Measurements from ENCODE around the gene C21orf58.
A peak's percentile ranks its signal among the peaks of the same experiment; 100 is the strongest.

Gene C21orf58

GRCh38 chr21:46269466-46269865 lies 54.2 kb downstream of the C21orf58 start:
- H3K4me1 ChIP-seq (ENCODE audit: control insufficient read depth, insufficient read depth, low read length) = no peaks in the 10 kb centered on the region
- no peak overlapping the region for H3K27ac ChIP-seq (ENCODE audit: low read depth, low read length)
- H3K9ac ChIP-seq (ENCODE audit: low read length) = no peak overlapping the region
- peaks cover 97% of the 10 kb centered on the region for H3K36me3 ChIP-seq (ENCODE audit: control insufficient read depth, insufficient read depth, low read length)
- no peaks in the 10 kb centered on the region for H3K27me3 ChIP-seq (ENCODE audit: control insufficient read depth, insufficient read depth, low read length)
- no peak overlapping the region for H3K4me3 ChIP-seq (ENCODE audit: low read depth, low read length)
- H3K9me3 ChIP-seq (ENCODE audit: control insufficient read depth, insufficient read depth, low read depth, low read length) = no peaks in the 10 kb centered on the region

GRCh38 chr21:46268371-46268770 lies 55.3 kb downstream of the C21orf58 start:
- H3K27ac ChIP-seq (ENCODE audit: low read depth, low read length) = no peak overlapping the region
- H3K9me3 ChIP-seq (ENCODE audit: control insufficient read depth, insufficient read depth, low read depth, low read length) = no peaks in the 10 kb centered on the region
- H3K9ac ChIP-seq (ENCODE audit: low read length) = no peak overlapping the region
- H3K4me1 ChIP-seq (ENCODE audit: control insufficient read depth, insufficient read depth, low read length) = no peaks in the 10 kb centered on the region
- H3K36me3 ChIP-seq (ENCODE audit: control insufficient read depth, insufficient read depth, low read length) = peaks cover 97% of the 10 kb centered on the region
- H3K27me3 ChIP-seq (ENCODE audit: control insufficient read depth, insufficient read depth, low read length) = no peaks in the 10 kb centered on the region
- H3K4me3 ChIP-seq (ENCODE audit: low read depth, low read length) = no peak overlapping the region

- H3K36me3 ChIP-seq (ENCODE audit: control insufficient read depth, insufficient read depth, low read length) = peaks cover 90% of the 10 kb centered on the region
- no peak overlapping the region for H3K27ac ChIP-seq (ENCODE audit: low read depth, low read length)
- no peak overlapping the region for H3K4me3 ChIP-seq (ENCODE audit: low read depth, low read length)
- H3K9ac ChIP-seq (ENCODE audit: low read length) = no peak overlapping the region
- no peaks in the 10 kb centered on the region for H3K9me3 ChIP-seq (ENCODE audit: control insufficient read depth, insufficient read depth, low read depth, low read length)
- no peaks in the 10 kb centered on the region for H3K4me1 ChIP-seq (ENCODE audit: control insufficient read depth, insufficient read depth, low read length)
- H3K27me3 ChIP-seq (ENCODE audit: control insufficient read depth, insufficient read depth, low read length) = no peaks in the 10 kb centered on the region
Measured at GRCh38 chr21:46266946-46267345, 56.7 kb downstream of the C21orf58 start.

- H3K9ac ChIP-seq (ENCODE audit: low read length) = no peak overlapping the region
- no peak overlapping the region for H3K4me3 ChIP-seq (ENCODE audit: low read depth, low read length)
- no peaks in the 10 kb centered on the region for H3K27me3 ChIP-seq (ENCODE audit: control insufficient read depth, insufficient read depth, low read length)
- peaks cover 90% of the 10 kb centered on the region for H3K36me3 ChIP-seq (ENCODE audit: control insufficient read depth, insufficient read depth, low read length)
- H3K9me3 ChIP-seq (ENCODE audit: control insufficient read depth, insufficient read depth, low read depth, low read length) = no peaks in the 10 kb centered on the region
- 0 out of 2 replicates have a peak overlapping the region, but pooled peaks have one; percentile 6 for H3K27ac ChIP-seq (ENCODE audit: low read depth, low read length)
- no peaks in the 10 kb centered on the region for H3K4me1 ChIP-seq (ENCODE audit: control insufficient read depth, insufficient read depth, low read length)
Measured at GRCh38 chr21:46265736-46266525, 57.7 kb downstream of the C21orf58 start.

- H3K27ac ChIP-seq (ENCODE audit: low read depth, low read length) = no peak overlapping the region
- no peak overlapping the region for H3K4me3 ChIP-seq (ENCODE audit: low read depth, low read length)
- no peaks in the 10 kb centered on the region for H3K4me1 ChIP-seq (ENCODE audit: control insufficient read depth, insufficient read depth, low read length)
- H3K9ac ChIP-seq (ENCODE audit: low read length) = no peak overlapping the region
- H3K36me3 ChIP-seq (ENCODE audit: control insufficient read depth, insufficient read depth, low read length) = peaks cover 90% of the 10 kb centered on the region
- H3K27me3 ChIP-seq (ENCODE audit: control insufficient read depth, insufficient read depth, low read length) = no peaks in the 10 kb centered on the region
- H3K9me3 ChIP-seq (ENCODE audit: control insufficient read depth, insufficient read depth, low read depth, low read length) = no peaks in the 10 kb centered on the region
Measured at GRCh38 chr21:46264690-46265144, 59.0 kb downstream of the C21orf58 start.

GRCh38 chr21:46264046-46264689 lies 59.5 kb downstream of the C21orf58 start:
- peaks cover 87% of the 10 kb centered on the region for H3K36me3 ChIP-seq (ENCODE audit: control insufficient read depth, insufficient read depth, low read length)

GRCh38 chr21:46256501-46256994 lies 67.1 kb downstream of the C21orf58 start:
- no peak overlapping the region for H3K9ac ChIP-seq (ENCODE audit: low read length)

More at GRCh38 chr21:46264046-46264689, 59.5 kb downstream of the C21orf58 start:
- Histone ChIP-seq H3K27me3 (ENCODE audit: control insufficient read depth, insufficient read depth, low read length) (no peaks in the 10 kb centered on the region), H3K4me1 (ENCODE audit: control insufficient read depth, insufficient read depth, low read length) (no peaks in the 10 kb centered on the region), H3K4me3 (ENCODE audit: low read depth, low read length) (no peak overlapping the region), H3K9ac (ENCODE audit: low read length) (no peak overlapping the region), H3K9me3 (ENCODE audit: control insufficient read depth, insufficient read depth, low read depth, low read length) (no peaks in the 10 kb centered on the region), H3K27ac (ENCODE audit: low read depth, low read length) (no peak overlapping the region)

GRCh38 chr21:46255758-46256337 lies 67.8 kb downstream of the C21orf58 start:
- no peak overlapping the region for H3K27ac ChIP-seq (ENCODE audit: low read depth, low read length)
- no peak overlapping the region for H3K4me3 ChIP-seq (ENCODE audit: low read depth, low read length)
- no peaks in the 10 kb centered on the region for H3K9me3 ChIP-seq (ENCODE audit: control insufficient read depth, insufficient read depth, low read depth, low read length)
- no peak overlapping the region for H3K9ac ChIP-seq (ENCODE audit: low read length)
- H3K36me3 ChIP-seq (ENCODE audit: control insufficient read depth, insufficient read depth, low read length) = peaks cover 91% of the 10 kb centered on the region
- no peaks in the 10 kb centered on the region for H3K4me1 ChIP-seq (ENCODE audit: control insufficient read depth, insufficient read depth, low read length)
- no peaks in the 10 kb centered on the region for H3K27me3 ChIP-seq (ENCODE audit: control insufficient read depth, insufficient read depth, low read length)

More at GRCh38 chr21:46256501-46256994, 67.1 kb downstream of the C21orf58 start:
- H3K4me1 ChIP-seq (ENCODE audit: control insufficient read depth, insufficient read depth, low read length) = no peaks in the 10 kb centered on the region
- H3K4me3 ChIP-seq (ENCODE audit: low read depth, low read length) = no peak overlapping the region
- H3K9me3 ChIP-seq (ENCODE audit: control insufficient read depth, insufficient read depth, low read depth, low read length) = no peaks in the 10 kb centered on the region
- H3K27ac ChIP-seq (ENCODE audit: low read depth, low read length) = no peak overlapping the region
- H3K36me3 ChIP-seq (ENCODE audit: control insufficient read depth, insufficient read depth, low read length) = peaks cover 91% of the 10 kb centered on the region
- H3K27me3 ChIP-seq (ENCODE audit: control insufficient read depth, insufficient read depth, low read length) = no peaks in the 10 kb centered on the region

GRCh38 chr21:46255166-46255565 lies 68.5 kb downstream of the C21orf58 start:
- peaks cover 91% of the 10 kb centered on the region for H3K36me3 ChIP-seq (ENCODE audit: control insufficient read depth, insufficient read depth, low read length)
- H3K27ac ChIP-seq (ENCODE audit: low read depth, low read length) = no peak overlapping the region
- no peaks in the 10 kb centered on the region for H3K9me3 ChIP-seq (ENCODE audit: control insufficient read depth, insufficient read depth, low read depth, low read length)
- no peak overlapping the region for H3K9ac ChIP-seq (ENCODE audit: low read length)
- H3K27me3 ChIP-seq (ENCODE audit: control insufficient read depth, insufficient read depth, low read length) = no peaks in the 10 kb centered on the region
- no peak overlapping the region for H3K4me3 ChIP-seq (ENCODE audit: low read depth, low read length)
- H3K4me1 ChIP-seq (ENCODE audit: control insufficient read depth, insufficient read depth, low read length) = no peaks in the 10 kb centered on the region

GRCh38 chr21:46254208-46254975 lies 69.3 kb downstream of the C21orf58 start:
- Histone ChIP-seq H3K27me3 (ENCODE audit: control insufficient read depth, insufficient read depth, low read length) (no peaks in the 10 kb centered on the region), H3K9me3 (ENCODE audit: control insufficient read depth, insufficient read depth, low read depth, low read length) (no peaks in the 10 kb centered on the region), H3K4me1 (ENCODE audit: control insufficient read depth, insufficient read depth, low read length) (no peaks in the 10 kb centered on the region), H3K36me3 (ENCODE audit: control insufficient read depth, insufficient read depth, low read length) (peaks cover 93% of the 10 kb centered on the region), H3K9ac (ENCODE audit: low read length) (no peak overlapping the region), H3K4me3 (ENCODE audit: low read depth, low read length) (no peak overlapping the region), H3K27ac (ENCODE audit: low read depth, low read length) (no peak overlapping the region)

Data from HUES6 (cell line).